Activated T-cell treated with anti-CD3 and anti-CD28 coated beads, Interleukin-2, amount 50 U/mL, for 48 hours (primary cell): ENCODE data around the gene PRSS57.
"Not testable (repeated sequence)": the region's sequence is repeated elsewhere in the genome, so short reads cannot be mapped to it uniquely, and the experiment has no call there.

ENCODE experiments used
- DNase-seq, 2 experiments: peaks; one replicate each; pipeline ENCODE4 v3.0.0-alpha.2; 2020

Gene PRSS57

DNA sequence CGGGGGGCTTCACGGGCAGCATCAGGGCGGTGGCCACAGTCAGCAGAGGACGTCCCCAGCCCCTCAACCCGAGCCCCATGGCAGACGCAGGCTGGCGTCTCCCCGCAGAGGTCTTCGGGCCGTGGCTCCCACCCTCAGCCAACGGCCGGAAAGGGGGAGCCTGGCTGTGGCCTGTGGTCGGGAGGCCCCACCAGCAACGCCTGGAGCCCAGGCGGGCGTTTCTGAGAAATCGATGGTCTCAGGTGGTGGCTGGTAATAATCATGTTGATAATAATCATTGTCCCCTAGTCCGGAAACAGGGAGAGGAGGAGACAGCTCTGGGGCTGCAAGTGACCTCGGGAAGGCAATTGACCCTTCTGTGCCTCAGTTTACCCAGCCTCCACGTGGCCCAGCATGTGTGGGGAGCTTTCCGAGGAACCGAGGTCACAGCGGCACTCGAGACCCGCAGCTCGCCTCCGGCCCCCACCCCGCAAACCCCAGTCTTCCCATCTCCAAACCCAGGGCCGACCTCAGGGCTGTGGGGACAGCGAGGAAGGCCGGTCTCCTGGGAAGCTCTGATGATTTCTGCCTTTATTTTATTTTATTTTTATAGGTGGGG lies at the start of gene PRSS57:
PRSS57 (minus strand) TSS at position 101 of the 598 bp plus-strand sequence; CDS start at position 79, 22 bp downstream.
- no peak for DNase-seq

DNA sequence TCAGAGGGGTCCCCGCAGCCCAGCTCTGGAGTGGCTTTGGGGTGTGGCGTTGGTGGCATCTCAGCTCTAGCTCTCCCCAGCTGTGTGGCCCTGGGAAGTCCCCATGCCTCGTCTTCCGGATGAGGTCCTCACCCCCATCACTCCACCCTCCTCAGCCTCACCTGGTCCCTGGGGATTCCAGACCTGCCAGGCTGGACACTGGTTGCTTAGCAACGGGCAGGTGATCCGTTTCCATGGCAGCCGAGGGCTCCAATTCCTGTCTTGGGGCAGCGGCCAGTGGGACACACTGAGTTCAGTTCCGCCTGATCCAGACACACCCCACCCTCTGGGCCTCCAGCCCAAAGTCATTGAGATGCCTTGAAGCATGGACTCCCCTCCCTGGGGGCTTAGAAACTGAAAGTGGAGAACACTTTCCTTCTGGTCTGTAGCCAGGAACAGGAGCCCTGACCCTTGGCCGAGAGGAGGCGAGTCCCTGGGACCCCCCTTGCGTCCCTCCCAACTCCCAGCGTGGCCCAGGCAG lies 48.0 kb upstream of the PRSS57 start:
- DNase-seq: no peak

DNA sequence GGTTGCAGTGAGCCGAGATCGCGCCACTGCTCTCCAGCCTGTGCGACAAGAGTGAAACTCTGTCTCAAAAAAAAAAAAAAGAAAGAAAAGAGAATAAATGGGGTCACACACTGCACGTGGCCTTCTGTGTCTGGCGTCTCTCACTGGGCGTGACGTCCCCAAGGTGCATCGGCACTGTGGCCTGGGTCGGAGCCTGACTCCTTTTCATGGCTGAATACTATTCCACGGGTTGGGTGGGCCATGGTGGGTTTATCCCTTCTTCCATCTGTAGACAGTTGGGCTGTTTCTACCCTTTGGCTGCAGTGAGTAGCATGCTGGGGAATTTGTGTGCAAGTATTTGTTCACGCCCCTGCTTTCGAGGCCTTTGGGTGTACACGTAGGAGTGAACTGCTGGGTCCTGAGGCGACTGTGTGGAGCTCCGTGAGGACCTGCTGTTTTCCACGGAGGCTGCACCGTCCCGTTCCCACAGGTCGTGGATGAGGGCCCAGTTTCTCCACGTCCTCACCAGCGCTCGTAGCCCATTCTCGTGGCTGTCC lies 47.4 kb upstream of the PRSS57 start:
- DNase-seq: no peak

DNA sequence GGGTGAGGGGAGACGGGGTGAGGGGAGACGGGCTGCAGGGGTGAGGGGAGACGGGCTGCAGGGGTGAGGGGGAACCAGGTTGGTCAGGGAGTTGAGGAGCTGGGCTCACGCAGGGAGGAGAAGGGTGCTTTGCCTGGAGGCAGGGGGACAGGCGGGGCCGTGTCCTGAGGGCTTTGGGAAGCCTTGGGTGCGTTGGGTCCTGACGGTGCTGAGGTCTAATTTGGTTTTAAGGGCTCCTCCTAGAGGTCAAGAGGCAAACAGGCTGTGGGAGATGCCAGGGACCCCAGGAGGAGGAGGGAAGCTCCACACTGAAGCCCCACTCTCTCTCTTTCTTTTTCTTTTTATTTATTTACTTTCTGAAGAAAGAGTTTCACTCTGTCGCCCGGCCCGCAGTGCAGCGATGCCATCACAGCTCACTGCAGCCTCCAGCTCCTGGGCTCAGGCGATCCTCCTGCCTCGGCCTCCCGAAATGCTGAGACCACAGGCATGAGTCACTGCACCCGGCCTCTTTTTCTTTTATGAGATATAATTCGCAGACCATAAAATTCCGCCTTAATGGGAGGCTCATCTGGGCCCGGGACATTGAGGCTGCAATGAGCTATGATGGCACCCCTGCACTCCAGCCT lies 46.4 kb upstream of the PRSS57 start:
- peak in 1 of 2 experiments; percentile 31 for DNase-seq

DNA sequence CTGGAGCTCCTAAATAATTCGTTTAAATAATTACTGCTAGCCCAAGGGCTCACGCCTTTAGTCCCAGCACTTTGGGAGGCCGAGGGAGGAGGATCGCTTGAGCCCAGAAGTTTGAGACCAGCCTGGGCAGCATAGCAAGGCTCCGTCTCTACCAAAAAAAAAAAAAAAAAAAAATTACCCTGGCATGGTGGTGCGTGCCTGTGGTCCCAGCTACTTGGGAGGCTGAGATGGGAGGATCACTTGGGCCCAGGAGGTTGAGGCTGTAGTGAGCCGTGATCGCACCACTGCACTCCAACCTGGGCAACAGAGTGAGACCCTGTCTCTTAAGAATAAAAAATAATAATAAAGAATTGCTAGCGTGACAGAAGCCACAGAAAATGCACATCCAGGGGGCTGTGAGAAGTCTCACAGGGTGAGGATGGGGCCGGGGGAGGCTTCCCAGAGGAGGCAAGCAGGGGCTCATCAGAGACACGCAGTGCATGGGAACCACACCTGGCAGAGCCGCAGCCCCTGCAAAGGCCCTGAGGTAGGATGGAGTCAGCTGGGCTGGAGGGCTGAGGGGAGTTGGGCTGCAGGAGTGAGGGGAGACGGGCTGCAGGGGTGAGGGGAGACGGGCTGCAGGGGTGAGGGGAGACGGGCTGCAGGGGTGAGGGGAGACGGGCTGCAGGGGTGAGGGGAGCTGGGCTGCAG lies 45.7 kb upstream of the PRSS57 start:
- not testable (repeated sequence) for DNase-seq

DNA sequence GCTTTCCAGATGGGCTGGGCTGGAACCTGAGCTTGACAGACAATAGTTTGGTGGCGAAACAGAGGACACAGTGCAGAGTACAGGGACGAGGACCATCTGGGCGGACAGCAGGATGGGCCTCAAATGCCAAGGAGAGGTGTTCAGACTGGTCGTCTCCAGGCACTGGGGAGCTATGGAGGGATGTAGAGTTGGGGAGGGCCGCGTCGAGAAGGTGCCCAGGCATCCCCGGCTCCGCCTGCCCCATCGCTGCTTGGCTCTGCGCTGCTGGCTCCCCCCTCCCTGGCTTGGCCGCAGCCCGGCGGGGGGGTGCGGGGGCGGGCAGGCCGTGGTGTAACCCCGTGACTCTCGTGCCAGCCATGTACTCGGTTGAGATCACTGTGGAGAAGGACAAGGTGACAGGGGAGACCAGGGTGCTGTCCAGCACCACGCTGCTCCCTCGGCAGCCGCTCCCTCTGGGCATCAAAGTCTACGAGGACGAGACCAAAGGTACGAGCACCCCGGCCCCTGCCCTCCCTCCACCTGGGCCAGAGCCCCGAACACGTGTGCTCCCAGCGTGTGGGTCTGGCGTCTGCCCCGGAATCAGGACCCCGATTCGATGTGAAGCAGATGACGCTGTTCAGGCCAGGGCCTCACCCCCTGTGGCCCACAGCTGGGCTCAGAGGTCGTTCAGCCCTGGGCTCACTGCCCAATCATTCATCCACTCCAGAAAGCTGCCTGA lies 44.9 kb upstream of the PRSS57 start:
- DNase-seq: no peak

DNA sequence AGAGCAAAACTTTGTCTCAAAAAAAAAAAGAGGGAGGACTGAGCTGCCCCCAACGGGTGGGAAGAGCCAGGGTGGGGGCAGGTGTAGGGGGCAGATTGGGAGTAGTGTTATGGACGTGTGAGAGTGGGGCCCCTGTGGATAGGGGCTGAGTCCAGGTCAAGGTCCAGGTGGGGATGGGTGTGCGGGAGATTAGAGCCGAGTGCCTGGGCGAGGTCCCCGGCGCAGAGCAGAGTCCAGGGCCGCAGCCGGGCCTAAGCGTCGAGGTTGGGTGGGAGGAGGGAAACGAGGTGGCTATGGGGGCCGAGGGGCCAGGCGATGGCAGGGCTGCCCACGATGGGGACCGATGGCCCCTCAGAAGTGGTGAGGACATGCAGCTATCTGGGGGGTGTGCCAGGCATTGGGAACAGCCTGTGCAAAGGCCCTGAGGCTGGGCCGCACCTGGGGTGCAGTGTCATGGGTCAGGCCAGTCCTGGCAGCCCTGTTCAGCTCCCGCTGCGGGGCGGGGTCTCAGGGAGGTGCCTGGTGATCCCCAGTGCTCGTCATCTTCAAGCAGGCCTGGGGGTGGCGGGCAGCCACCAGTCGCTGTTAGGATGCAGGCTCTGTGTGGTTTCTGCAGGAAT lies 43.4 kb upstream of the PRSS57 start:
- no peak for DNase-seq

DNA sequence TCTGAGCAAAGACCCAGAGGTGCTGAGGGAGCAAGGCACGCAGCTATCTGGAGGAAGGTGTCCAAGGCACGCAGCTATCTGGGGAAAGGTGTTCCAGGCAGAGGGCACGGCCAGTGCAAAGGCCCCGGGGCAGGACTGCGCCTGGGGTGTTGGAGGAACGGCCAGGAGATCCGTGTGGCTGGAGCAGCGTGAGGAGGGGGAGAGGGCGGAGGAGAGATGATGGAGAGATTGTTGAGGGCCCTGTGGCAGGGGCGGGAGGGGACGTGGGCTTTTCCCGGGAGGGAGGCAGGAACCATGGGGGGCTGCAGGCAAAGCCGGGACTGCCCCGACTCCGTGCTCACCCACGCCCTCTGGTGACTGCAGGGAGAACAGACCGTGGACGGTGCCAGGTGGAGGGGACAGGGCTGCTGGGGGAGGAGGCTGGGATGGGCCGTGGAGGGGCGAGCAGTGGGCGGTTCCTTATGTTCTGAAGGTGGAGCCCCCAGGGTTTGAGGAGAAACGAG lies 42.4 kb upstream of the PRSS57 start:
- DNase-seq: peak; percentile 75 to 76

DNA sequence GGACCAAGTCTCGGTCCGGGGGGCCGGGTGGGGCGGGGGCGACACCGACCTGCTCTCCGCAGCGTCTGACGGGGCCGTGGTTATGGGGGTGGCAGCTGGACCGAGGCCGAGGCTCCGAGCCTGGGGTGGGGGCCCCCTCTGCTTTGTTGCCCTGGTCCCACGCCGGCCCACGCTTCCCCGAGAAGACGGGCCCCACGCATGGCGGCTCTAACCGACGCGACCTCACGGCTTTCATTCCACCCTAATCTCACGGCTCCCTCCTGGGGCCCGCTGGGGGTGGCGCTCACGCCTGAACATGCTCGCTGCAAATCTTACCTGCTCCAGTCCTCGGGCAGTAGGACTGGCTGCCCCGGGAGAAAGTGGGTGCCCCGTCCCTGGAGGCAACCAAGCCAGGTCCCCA lies 40.9 kb upstream of the PRSS57 start:
- no peak for DNase-seq

DNA sequence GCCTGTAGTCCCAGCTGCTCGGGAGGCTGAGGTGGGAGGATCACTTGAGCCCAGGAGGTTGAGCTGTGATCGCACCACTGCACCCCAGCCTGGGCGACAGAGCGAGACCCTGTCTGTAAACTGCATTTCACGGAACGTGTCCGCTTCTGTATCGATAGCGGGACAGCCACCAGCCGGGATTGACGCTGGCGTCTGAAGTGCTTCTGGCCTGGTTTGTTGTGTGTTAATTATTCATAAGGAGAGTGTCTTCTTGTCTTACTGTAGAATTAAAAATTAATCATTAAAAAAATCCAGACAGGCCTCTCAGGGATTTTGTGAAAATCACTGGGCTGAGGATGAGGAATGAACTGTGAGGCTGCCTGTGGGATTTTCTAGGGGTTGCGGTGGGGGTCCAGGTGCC lies 39.5 kb upstream of the PRSS57 start:
- DNase-seq: no peak

DNA sequence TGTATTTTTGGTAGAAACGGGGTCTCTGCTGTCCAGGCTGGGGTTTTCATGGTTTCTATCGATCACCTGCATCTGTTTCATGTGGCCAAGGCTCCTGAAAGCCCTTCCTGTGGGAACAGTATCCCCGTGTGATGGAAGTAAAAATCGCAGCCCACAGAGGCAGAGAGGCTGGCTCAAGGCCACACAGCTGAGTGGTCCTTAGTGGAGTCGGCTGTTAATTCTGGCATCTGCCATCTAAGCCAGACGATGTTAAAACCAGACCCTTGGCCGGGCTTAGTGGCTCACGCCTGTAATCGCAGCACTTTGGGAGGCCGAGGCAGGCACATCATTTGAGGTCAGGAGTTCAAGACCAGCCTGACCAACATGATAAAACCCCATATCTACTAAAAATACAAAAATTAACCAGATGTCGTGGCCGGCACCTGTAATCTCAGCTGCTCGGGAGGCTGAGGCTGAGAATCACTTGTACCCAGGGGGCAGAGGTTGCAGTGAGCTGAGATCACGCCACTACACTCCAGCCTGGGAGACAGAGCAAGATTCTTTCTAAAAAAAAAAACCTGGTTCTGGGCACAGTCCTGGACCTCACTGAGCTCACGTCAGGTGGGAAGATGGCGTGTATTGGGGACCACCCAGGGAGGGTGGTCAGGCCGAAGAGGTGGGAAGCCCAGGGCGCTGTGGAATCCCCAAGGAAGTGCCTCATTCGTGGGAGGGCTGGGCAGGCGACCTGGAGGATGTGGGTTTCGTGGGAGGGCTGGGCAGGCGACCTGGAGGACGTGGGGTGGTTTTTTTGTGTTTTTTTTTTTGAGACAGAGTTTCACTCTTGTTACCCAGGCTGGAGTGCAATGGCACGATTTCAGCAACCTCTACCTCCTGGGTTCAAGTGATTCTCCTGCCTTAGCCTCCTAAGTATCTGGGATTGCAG lies 37.2 kb upstream of the PRSS57 start:
- DNase-seq: no peak

DNA sequence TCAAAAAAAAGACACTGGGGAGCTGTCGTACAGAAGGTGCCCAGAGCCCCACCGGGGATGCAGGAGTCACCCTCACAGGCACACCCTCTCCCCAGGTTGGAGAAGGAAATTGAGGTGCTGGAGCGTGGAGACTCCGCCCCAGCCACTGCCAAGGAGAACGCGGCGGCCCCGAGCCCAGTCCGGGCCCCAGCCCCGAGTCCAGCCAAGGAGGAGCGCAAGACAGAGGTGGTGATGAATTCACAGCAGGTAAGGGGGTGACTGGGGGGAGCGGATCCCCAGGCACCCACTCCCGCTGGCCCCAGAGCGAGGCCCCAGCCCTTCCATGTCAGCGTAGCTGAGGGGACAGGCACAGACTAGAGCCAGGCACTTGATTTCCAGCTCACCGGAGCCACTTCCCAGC lies 35.7 kb upstream of the PRSS57 start:
- no peak for DNase-seq

DNA sequence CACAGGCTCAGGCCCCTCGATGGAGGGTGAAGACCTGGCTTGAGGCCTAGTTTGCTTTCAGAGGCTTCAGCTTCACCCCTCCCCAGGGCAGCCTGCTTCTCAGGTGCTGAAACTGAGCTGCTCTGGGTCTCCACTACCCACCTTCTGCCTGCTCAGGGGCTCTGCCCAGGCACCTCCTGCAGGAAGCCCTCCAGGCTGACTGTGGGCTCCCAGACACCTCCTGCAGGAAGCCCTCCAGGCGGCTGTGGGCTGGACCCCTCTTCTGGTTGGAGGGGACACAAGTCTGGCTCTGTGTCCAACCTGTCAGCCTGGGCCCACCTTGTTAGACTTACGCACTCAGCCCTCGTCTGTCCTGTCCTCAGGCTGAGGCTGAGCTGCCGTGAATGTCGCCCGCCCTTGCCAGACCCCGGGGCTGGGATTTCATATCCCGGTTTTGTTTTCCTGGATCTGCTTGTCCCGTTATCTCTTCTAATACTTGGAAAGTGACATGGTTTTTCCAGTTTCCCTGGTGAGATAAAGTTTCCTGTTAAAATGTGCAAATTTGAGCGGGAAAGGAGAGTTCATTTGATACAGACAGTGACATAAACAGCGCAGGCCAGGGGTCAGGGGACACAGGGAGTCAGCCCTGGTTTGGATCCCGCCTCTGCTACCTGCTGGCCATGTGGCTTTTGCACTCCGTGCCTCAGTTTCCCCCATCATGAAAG lies 34.9 kb upstream of the PRSS57 start:
- DNase-seq: no peak

DNA sequence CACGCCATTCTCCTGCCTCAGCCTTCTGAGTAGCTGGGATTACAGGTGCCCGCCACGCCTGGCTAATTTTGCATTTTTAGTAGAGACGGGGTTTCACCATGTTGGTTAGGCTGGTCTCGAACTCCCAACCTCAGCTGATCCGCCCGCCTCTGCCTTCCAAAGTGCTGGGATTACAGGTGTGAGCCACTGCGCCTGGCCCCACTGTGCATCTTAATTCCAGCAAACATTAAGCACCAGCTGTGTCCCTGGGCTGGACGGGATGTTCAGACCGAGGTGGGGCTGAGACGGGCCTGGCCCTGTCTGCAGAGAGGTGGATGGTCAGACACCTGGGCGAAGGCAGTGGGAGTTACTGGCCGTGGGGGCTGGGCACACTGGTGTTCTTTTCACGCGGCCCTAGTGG lies 34.3 kb upstream of the PRSS57 start:
- DNase-seq: not testable (repeated sequence)

DNA sequence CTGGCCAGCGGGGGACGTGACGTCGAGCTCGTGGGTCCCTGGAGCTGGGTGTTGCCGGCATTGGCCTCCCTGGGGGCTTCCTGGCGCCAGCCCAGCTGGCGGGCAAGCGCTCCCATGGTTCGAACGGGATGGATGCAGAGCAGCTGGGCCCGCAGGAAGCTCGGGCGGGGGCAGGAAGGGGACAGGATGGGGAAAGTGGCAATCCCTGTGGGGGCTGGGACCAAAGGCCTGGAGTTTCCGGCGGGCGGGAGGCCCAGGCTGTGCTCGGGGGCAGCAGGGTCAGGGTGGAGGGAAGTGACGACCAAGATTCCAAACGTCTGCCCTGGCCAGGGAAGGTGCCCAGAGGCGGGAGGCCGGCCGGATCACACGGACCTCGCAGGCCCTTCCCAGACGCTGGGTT lies 32.8 kb upstream of the PRSS57 start:
- no peak for DNase-seq

DNA sequence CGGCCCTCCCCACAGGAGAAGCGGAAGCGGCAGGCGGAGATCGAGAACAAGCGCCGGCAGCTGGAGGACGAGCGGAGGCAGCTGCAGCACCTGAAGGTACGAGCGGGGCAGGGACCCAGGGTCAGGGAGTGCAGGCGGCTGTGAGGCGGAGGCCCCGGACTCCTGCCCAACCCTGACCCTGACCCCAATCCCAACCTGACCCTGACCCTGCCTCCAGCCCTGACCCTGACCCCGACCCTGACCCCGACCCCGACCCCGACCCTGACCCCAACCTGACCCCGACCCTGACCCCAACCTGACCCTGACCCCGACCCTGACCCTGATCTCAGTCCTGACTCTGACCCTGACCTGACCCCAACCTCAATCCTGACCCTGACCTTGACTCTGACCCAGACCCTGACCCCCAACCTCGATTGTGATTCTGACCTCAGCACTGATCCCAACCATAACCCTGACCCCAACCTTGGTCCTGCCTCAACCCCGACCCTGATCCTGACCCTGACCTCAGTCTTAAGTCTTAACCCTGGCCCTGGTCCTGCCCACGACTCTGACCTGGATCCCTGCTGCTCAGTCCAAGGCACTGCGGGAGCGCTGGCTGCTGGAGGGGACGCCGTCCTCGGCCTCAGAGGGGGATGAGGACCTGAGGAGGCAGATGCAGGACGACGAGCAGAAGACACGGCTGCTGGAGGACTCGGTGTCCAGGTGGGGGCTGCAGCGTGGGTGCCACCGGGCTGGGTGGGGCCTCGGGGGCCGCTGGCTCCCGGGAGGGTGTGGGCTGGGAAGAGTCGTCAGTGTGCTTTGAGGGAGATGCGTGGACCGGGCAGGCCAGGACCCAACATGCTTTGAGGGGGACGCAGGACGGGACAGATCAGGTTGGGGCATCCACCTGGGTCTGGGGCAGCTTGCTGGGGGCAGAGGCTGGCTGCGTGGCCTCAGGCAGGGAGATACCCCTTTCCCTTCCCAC lies 32.0 kb upstream of the PRSS57 start:
- DNase-seq: no peak

DNA sequence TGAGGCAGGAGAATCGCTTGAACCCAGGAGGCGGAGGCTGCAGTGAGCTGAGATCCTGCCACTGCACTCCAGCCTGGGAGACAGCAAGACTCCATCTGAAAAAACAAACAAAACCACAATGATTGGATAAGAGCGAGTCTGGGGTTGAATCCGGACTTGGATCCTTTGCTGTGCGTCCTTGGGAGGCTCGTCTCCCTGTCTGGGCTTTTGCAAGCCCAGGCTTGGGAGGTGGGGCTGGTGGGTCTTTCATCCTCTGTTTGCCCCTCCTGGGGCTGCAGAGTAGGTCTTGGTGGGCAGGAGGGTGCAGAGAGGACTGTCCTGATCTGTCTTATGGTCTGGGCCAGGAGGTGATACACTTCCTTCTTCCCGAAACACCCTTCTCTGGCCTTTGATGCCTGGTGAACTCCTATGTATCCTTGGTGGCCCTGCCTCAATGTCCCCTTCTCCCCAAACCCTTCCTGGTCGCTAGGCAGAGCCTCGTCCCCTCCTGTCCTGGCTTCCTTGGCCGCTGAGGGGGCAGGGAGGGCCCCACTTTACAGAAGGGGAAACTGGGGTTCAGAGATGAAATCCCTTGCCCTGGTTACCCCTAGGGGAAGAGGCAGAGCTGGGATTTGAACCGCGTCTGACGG lies 30.3 kb upstream of the PRSS57 start:
- no peak for DNase-seq

DNA sequence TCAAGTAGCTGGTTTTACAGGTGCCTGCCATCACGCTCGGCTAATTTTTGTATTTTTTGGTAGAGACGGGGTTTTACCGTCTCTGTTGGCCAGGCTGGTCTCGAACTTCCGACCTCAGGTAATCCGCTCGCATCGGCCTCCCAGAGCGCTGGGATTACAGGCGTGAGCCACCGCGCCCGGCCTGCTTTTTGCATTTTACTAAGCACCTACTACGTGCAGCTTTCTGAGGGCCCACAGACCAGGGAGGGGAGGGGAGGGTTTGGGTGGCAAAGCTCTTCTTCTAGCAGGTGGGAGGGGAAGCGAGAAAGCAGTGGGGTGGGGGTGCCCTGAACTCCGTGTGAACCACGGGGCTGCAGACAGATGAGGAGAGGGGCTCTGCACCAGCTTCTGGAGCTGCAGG lies 28.5 kb upstream of the PRSS57 start:
- no peak for DNase-seq

DNA sequence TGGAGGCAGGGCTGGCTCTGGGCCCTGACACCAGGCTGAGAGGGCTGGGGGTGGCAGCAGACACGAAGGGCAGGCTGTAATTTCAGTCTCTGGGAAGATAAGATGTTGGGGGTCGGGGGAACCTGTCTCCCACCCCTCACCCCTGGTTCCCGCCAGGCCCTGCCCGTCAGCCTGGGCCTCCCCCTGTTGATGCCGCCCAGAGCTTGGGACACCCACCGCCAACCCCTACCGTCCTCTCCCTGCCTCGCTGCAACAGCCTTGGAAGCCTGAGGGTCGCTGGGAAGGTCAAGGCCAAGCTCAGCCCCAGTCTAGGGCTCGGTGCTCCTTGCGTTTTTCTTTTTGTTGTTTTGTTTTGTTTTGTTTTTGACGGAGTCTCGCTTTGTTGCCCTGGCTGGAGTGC lies 28.0 kb upstream of the PRSS57 start:
- DNase-seq: no peak
